GM12878 (cell line): ENCODE results near the gene RGS6.
A peak's percentile ranks its signal among the peaks of the same experiment; 100 is the strongest.

ENCODE experiments used
- POLR2A ChIP-seq: IDR thresholded peaks from 2 replicates; pipeline ENCODE4 v1.6.1; 2011; ENCODE audit warnings: low read depth, mild to moderate bottlenecking, low read length
- POLR2AphosphoS5 ChIP-seq: IDR thresholded peaks from 2 replicates; pipeline ENCODE4 v1.6.1; 2011; ENCODE audit warnings: mild to moderate bottlenecking, low read length, inconsistent platforms
- SMC3 ChIP-seq: IDR thresholded peaks from 2 replicates; pipeline ENCODE4 v1.6.1; 2011; ENCODE audit warnings: low read length, improper control_type of control experiment, borderline replicate concordance
- TF ChIP-seq, protein P1 (sequence below): IDR thresholded peaks from 2 replicates; pipeline ENCODE4 v1.6.1; 2012; ENCODE audit warnings: low read depth, low read length, improper control_type of control experiment
- TF ChIP-seq, protein P2 (sequence below), 3 experiments: IDR thresholded peaks in 2 of 3; conservative IDR thresholded peaks in 1 of 3; 2 replicates each; pipeline ENCODE4 v1.5.1; 2011; ENCODE audit warnings: low read depth in 3 of 3, low read length in 3 of 3, mild to moderate bottlenecking in 3 of 3, control low read depth in 2 of 3, moderate library complexity in 2 of 3, inconsistent platforms in 1 of 3, mixed read lengths in 1 of 3; ENCODE audit not compliant: control insufficient read depth in 2 of 3, insufficient read depth in 1 of 3; ENCODE audit errors: extremely low read depth in 1 of 3
- TF ChIP-seq, protein P3 (sequence below): fragments of 450-650 bp; formaldehyde crosslinking; IDR thresholded peaks from 2 replicates; pipeline ENCODE4 v1.5.0; 2022; ENCODE audit warnings: mild to moderate bottlenecking, missing genetic modification characterization
- TF ChIP-seq, protein P4 (sequence below): IDR thresholded peaks from 2 replicates; pipeline ENCODE4 v1.6.1; 2012; ENCODE audit warnings: low read depth, low read length, improper control_type of control experiment
- TF ChIP-seq, protein P5 (sequence below): fragments of 450-650 bp; IDR thresholded peaks from 2 replicates; pipeline ENCODE4 v1.6.1; 2014; ENCODE audit warnings: mild to moderate bottlenecking

DNA sequence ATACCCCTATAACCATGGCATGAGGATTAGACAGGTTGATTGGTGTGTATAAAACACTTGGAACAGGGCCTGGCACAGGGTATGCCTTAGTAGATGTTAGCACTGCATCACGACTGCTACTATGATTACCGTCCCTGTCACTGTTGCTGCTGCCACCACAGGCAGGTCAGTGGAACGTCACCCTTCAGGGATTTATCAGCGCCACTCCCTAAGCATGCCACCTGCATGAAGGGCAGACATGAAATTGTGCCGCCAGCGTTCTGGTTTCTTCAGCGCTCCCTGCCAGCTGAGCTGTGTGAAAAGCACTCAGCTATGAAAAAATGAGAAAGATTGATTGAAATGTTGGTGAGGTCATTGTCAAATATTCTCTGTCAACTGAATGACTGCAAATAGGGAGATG lies 484.7 kb downstream of the RGS6 start:
- TF ChIP-seq, protein P1, sequence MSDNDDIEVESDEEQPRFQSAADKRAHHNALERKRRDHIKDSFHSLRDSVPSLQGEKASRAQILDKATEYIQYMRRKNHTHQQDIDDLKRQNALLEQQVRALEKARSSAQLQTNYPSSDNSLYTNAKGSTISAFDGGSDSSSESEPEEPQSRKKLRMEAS, result no peak
- no peak for TF ChIP-seq SMC3
- TF ChIP-seq, protein P2, sequence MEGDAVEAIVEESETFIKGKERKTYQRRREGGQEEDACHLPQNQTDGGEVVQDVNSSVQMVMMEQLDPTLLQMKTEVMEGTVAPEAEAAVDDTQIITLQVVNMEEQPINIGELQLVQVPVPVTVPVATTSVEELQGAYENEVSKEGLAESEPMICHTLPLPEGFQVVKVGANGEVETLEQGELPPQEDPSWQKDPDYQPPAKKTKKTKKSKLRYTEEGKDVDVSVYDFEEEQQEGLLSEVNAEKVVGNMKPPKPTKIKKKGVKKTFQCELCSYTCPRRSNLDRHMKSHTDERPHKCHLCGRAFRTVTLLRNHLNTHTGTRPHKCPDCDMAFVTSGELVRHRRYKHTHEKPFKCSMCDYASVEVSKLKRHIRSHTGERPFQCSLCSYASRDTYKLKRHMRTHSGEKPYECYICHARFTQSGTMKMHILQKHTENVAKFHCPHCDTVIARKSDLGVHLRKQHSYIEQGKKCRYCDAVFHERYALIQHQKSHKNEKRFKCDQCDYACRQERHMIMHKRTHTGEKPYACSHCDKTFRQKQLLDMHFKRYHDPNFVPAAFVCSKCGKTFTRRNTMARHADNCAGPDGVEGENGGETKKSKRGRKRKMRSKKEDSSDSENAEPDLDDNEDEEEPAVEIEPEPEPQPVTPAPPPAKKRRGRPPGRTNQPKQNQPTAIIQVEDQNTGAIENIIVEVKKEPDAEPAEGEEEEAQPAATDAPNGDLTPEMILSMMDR (IDR thresholded peaks at IDR 0.05 in 2 of 3, conservative IDR thresholded peaks at IDR 0.05 in 1 of 3; ENCODE audit: control insufficient read depth in 2 of 3, extremely low read depth in 1 of 3, insufficient read depth in 1 of 3, low read depth in 3 of 3, low read length in 3 of 3), result peak; percentile 20 to 39 (median 38); a peak in 5 of 6 replicates
- TF ChIP-seq POLR2A, result no peak
- TF ChIP-seq POLR2AphosphoS5, result no peak
- TF ChIP-seq, protein P3, sequence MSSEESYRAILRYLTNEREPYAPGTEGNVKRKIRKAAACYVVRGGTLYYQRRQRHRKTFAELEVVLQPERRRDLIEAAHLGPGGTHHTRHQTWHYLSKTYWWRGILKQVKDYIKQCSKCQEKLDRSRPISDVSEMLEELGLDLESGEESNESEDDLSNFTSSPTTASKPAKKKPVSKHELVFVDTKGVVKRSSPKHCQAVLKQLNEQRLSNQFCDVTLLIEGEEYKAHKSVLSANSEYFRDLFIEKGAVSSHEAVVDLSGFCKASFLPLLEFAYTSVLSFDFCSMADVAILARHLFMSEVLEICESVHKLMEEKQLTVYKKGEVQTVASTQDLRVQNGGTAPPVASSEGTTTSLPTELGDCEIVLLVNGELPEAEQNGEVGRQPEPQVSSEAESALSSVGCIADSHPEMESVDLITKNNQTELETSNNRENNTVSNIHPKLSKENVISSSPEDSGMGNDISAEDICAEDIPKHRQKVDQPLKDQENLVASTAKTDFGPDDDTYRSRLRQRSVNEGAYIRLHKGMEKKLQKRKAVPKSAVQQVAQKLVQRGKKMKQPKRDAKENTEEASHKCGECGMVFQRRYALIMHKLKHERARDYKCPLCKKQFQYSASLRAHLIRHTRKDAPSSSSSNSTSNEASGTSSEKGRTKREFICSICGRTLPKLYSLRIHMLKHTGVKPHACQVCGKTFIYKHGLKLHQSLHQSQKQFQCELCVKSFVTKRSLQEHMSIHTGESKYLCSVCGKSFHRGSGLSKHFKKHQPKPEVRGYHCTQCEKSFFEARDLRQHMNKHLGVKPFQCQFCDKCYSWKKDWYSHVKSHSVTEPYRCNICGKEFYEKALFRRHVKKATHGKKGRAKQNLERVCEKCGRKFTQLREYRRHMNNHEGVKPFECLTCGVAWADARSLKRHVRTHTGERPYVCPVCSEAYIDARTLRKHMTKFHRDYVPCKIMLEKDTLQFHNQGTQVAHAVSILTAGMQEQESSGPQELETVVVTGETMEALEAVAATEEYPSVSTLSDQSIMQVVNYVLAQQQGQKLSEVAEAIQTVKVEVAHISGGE, result no peak
- TF ChIP-seq, protein P4, sequence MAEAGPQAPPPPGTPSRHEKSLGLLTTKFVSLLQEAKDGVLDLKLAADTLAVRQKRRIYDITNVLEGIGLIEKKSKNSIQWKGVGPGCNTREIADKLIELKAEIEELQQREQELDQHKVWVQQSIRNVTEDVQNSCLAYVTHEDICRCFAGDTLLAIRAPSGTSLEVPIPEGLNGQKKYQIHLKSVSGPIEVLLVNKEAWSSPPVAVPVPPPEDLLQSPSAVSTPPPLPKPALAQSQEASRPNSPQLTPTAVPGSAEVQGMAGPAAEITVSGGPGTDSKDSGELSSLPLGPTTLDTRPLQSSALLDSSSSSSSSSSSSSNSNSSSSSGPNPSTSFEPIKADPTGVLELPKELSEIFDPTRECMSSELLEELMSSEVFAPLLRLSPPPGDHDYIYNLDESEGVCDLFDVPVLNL, result no peak
- TF ChIP-seq, protein P5, sequence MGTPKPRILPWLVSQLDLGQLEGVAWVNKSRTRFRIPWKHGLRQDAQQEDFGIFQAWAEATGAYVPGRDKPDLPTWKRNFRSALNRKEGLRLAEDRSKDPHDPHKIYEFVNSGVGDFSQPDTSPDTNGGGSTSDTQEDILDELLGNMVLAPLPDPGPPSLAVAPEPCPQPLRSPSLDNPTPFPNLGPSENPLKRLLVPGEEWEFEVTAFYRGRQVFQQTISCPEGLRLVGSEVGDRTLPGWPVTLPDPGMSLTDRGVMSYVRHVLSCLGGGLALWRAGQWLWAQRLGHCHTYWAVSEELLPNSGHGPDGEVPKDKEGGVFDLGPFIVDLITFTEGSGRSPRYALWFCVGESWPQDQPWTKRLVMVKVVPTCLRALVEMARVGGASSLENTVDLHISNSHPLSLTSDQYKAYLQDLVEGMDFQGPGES, result no peak
